CD4-positive, alpha-beta T cell treated with Interleukin-21 for 1 hour (primary cell): ENCODE measurements around the gene PROX1.
"Not testable (repeated sequence)": the region's sequence is repeated elsewhere in the genome, so short reads cannot be mapped to it uniquely, and the experiment has no call there.

Experiments
- DNase-seq: peaks from one replicate; pipeline ENCODE4 v3.0.0-alpha.2; 2020

PROX1 gene

DNA sequence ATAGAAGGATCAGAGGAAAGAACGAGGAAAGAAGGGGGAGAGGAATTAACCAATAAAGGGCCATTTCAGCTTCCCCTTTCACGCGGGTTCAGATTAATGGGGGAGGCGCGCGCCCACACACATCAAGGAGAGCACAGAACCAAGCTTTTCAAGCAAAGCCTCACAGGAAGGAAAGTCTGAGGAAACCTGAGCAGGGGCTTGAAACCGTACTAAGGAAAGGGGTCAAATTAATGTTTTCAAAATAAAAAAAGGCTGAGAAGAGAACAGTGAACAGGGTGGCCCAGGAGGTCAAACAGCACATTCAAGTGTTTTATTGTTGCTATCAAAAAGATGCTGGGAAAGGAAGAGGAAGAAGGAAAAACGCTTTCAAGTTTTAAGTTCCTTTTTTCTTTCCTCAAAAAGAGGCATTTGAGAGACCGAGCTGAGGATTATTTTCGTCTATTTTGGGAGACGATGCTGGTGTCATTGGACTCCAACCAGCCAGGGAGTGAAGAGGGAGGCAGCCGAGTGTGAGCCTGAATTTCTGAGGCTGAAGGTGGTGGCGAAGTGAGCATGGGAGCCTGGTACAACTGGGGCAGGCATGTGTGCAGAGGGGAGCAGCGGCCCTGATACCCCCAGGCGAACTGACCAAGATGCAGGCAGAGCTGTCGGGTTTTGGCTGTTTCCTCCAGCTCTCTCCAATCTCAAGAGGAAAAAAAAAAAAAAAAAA, 88.4 kb downstream of the PROX1 start:
- no peak for DNase-seq

GRCh38 chr1:214076708-214077065, 88.9 kb downstream of the PROX1 start:
- DNase-seq: no peak

GRCh38 chr1:214078950-214079349, 91.2 kb downstream of the PROX1 start:
- no peak for DNase-seq

GRCh38 chr1:214085325-214085724, 97.6 kb downstream of the PROX1 start:
- DNase-seq: no peak

- DNase-seq: no peak
These were observed 99.2 kb downstream of the PROX1 start for GRCh38 chr1:214086945-214087344.

GRCh38 chr1:214089003-214089402, 101.2 kb downstream of the PROX1 start:
- not testable (repeated sequence) for DNase-seq
